ENCODE measurements around the gene MS4A12. TPM values are rescaled to one million over a fixed set of nuclear protein-coding genes. Genes with fewer than 3 reads are reported as not detected.
"Not testable (repeated sequence)": the region's sequence is repeated elsewhere in the genome, so short reads cannot be mapped to it uniquely, and the experiment has no call there.

The MS4A12 gene
- total RNA-seq, 6 donors from 2014 or later: not detected

DNA sequence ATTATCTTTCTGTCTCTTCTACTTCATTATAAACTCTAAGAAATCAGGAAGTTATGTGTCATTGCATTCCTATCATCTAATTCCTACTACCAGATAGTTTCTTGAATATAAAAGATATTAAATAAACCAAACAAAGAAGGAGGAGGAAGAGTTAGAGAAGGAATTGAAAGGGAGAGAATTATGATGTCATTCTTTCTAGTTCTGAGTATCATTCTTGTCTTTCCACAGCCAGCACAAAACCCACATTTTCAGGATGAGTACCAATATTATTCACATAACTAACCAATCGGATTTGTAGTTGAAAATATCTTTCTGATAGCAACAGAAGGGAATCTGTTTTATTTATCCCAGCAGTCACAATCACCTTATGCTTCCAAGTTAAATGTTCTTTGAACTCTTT lies 35.9 kb downstream of the MS4A12 start:
- WGBS, 2 donors: 68 to 77% methylated on average over 1 of the region's 1 CpG
- no peaks in the 10 kb centered on the region for H3K4me1 ChIP-seq
- DNase-seq (no peak), ATAC-seq (ENCODE audit: low FRiP score in 2 of 2) (no peak)
- TF ChIP-seq POLR2A (IDR thresholded peaks at IDR 0.05): no peak
- H3K27me3 ChIP-seq: no peaks in the 10 kb centered on the region
- no peaks in the 10 kb centered on the region for H3K9me3 ChIP-seq
- no peak overlapping the region for H3K27ac ChIP-seq
- no peaks in the 10 kb centered on the region for H3K36me3 ChIP-seq
- H3K4me3 ChIP-seq: no peak overlapping the region

DNA sequence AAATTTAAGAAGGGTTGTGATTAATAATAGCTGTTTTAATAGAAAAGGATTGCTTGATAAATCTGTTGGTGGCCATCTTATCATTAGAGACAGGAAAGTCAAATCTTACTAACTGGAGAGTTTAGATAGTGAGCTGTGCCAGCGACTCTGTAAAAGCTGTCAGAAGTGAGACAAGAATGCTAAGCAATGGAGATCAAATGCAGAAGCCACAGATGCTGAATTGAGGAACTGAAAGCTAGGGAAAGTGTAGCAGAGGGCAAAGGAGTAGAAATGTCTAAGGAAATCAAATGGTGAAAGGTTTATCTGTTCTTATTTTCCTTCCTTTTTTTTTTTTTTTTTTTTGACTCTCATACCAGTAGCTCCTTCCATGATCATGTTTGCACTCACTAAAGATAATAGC lies 36.4 kb downstream of the MS4A12 start:
- H3K9me3 ChIP-seq: no peaks in the 10 kb centered on the region
- DNase-seq (no peak), ATAC-seq (ENCODE audit: low FRiP score in 2 of 2) (peak in 1 of 2 donors; percentile 59)
- H3K4me3 ChIP-seq: no peak overlapping the region
- TF ChIP-seq, protein P1, sequence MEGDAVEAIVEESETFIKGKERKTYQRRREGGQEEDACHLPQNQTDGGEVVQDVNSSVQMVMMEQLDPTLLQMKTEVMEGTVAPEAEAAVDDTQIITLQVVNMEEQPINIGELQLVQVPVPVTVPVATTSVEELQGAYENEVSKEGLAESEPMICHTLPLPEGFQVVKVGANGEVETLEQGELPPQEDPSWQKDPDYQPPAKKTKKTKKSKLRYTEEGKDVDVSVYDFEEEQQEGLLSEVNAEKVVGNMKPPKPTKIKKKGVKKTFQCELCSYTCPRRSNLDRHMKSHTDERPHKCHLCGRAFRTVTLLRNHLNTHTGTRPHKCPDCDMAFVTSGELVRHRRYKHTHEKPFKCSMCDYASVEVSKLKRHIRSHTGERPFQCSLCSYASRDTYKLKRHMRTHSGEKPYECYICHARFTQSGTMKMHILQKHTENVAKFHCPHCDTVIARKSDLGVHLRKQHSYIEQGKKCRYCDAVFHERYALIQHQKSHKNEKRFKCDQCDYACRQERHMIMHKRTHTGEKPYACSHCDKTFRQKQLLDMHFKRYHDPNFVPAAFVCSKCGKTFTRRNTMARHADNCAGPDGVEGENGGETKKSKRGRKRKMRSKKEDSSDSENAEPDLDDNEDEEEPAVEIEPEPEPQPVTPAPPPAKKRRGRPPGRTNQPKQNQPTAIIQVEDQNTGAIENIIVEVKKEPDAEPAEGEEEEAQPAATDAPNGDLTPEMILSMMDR (IDR thresholded peaks at IDR 0.05): no peak
- TF ChIP-seq POLR2A (IDR thresholded peaks at IDR 0.05): no peak
- TF ChIP-seq POLR2AphosphoS5 (IDR thresholded peaks at IDR 0.05): no peak
- TF ChIP-seq EP300 (IDR thresholded peaks at IDR 0.05): no peak
- H3K27ac ChIP-seq: no peak overlapping the region
- H3K27me3 ChIP-seq: no peaks in the 10 kb centered on the region
- no peaks in the 10 kb centered on the region for H3K4me1 ChIP-seq
- WGBS, 2 donors: 14% methylated on average over 1 of the region's 1 CpG
- H3K36me3 ChIP-seq: no peaks in the 10 kb centered on the region

DNA sequence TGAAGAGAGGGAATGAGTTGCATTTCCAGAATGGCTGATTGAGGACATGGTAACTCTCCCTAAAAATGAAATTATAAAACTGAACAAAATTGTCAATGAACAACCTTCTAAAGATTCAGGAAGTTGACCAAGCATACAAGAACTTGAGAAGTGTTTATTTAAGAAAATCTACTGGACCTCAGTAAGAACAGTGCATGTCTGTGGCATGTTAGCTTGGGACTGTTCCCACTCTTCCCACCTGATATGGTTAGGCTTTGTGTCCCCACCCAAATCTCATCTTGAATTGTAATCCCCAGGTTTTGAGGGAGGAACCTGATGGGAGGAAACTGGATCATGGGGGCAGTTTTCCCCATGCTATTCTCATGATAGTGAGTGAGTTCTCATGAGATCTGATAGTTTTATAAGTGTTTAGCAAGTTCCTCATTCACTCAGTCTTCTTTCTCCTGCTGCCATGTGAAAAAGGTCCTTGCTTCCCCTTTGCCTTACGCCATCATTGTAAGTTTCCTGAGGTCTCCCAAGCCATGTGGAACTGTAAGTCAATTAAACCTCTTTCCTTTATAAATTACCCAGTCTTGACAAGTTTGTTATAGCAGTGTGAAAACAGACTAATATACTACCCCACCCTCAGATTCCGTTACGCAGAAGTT lies 38.0 kb downstream of the MS4A12 start:
- H3K9me3 ChIP-seq: no peaks in the 10 kb centered on the region
- WGBS, 2 donors: 79 to 91% methylated on average over 3 of the region's 3 CpGs
- ATAC-seq (ENCODE audit: low FRiP score in 2 of 2) (no peak), DNase-seq (no peak)
- no peak overlapping the region for H3K27ac ChIP-seq
- TF ChIP-seq EP300 (IDR thresholded peaks at IDR 0.05): no peak
- no peak for TF ChIP-seq POLR2AphosphoS5 (IDR thresholded peaks at IDR 0.05)
- no peak for TF ChIP-seq POLR2A (IDR thresholded peaks at IDR 0.05)
- TF ChIP-seq, protein P1 (IDR thresholded peaks at IDR 0.05): no peak
- H3K4me1 ChIP-seq: no peaks in the 10 kb centered on the region
- no peak overlapping the region for H3K4me3 ChIP-seq
- no peaks in the 10 kb centered on the region for H3K36me3 ChIP-seq
- H3K27me3 ChIP-seq: no peaks in the 10 kb centered on the region

DNA sequence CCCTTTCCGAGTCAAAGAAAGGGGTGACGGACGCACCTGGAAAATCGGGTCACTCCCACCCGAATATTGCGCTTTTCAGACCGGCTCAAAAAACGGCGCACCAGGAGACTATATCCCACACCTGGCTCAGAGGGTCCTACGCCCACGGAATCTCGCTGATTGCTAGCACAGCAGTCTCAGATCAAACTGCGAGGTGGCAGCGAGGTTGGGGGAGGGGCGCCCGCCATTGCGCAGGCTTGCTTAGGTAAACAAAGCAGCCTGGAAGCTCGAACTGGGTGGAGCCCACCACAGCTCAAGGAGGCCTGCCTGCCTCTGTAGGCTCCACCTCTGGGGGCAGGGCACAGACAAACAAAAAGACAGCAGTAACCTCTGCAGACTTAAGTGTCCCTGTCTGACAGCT lies 39.8 kb downstream of the MS4A12 start:
- peak in 1 of 2 donors; percentile 52 for DNase-seq
- not testable (repeated sequence) for H3K4me3 ChIP-seq; ATAC-seq (ENCODE audit: low FRiP score in 2 of 2); H3K27me3 ChIP-seq; H3K4me1 ChIP-seq; H3K27ac ChIP-seq; H3K36me3 ChIP-seq; H3K9me3 ChIP-seq
- WGBS, 2 donors: 81 to 91% methylated on average over 6 to 9 of the region's 18 CpGs

DNA sequence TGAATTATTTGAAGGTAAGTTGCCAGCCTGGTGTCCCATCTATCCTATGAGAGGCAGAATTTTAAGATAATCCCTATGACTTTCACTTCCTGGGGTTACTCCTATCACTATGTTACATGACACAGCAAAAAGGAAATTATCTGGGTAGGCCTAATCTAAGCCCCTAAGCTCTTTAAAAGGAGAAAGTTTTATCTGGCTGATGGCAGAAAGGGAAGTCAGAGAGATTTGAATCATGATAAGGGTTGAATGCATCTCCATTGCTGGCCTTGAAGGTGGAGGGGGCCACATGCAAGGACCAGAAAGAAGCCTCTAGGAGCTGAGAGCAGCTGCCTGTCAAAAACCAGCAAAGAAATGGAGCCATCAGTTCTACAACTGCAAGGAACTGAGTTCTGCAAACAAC lies 46.0 kb downstream of the MS4A12 start:
- not testable (repeated sequence) for H3K4me1 ChIP-seq; H3K36me3 ChIP-seq; H3K27ac ChIP-seq; ATAC-seq (ENCODE audit: low FRiP score in 2 of 2); H3K4me3 ChIP-seq; H3K9me3 ChIP-seq; DNase-seq; H3K27me3 ChIP-seq

DNA sequence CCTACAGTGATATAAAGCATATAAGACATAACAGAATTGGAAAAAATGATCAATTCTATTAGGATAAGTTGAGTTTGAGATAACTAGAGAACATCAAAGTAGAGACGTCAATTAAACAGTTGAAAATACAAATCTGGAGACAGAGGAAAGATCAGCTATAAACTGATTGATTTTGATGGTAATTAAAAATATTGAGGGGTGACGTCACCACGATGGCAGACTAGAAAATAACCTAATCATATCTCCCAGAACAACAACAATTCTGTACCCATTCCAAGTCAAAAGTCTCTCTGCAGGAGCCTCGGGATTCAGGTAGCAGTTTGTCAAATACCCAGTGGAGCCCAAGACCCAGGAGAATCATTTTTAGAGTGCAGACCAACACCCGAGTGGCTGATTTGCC lies 51.5 kb downstream of the MS4A12 start:
- H3K36me3 ChIP-seq: no peaks in the 10 kb centered on the region

More for the DNA sequence above, 51.5 kb downstream of the MS4A12 start:
- TF ChIP-seq POLR2AphosphoS5 (IDR thresholded peaks at IDR 0.05) (no peak), POLR2A (IDR thresholded peaks at IDR 0.05) (no peak), EP300 (IDR thresholded peaks at IDR 0.05) (no peak)
- TF ChIP-seq, protein P1 (IDR thresholded peaks at IDR 0.05): no peak
- 83 to 85% methylated on average over 5 of the region's 5 CpGs for WGBS, 2 donors
- no peak for DNase-seq
- no peaks in the 10 kb centered on the region for H3K4me1 ChIP-seq
- H3K27ac ChIP-seq: no peak overlapping the region
- no peaks in the 10 kb centered on the region for H3K9me3 ChIP-seq
- ATAC-seq (ENCODE audit: low FRiP score in 2 of 2): no peak
- H3K4me3 ChIP-seq: no peak overlapping the region
- H3K27me3 ChIP-seq: no peaks in the 10 kb centered on the region

Other genes starting within 250 kb of the MS4A12 start
- gene MS4A4E, start 249.6 kb upstream of the MS4A12 start, total RNA-seq: 10 to 100 TPM in 1 of 6 donors, 1 to 10 TPM in 4, under 1 TPM in 1; 0.89 to 27.2 (median 3.2) TPM
- gene MS4A4A, start 212.1 kb upstream of the MS4A12 start, total RNA-seq: 10 to 100 TPM; 10.2 to 68.1 (median 47.7) TPM
- gene MS4A6E, start 165.5 kb upstream of the MS4A12 start, total RNA-seq: 1 to 10 TPM in 1 of 6 donors, not detected in 5; 9.4 TPM
- gene MS4A7, start 114.2 kb upstream of the MS4A12 start, total RNA-seq: 100 to 1,000 TPM in 5 of 6 donors, 10 to 100 TPM in 1; 90.9 to 216 (median 183) TPM
- gene MS4A14, start 96.3 kb upstream of the MS4A12 start, total RNA-seq: 10 to 100 TPM in 3 of 6 donors, 1 to 10 TPM in 3; 4.0 to 35.6 (median 8.6) TPM
- gene MS4A5, start 63.2 kb upstream of the MS4A12 start, total RNA-seq: not detected
- gene MS4A1, start 36.9 kb upstream of the MS4A12 start, total RNA-seq: 1 to 10 TPM in 4 of 6 donors, under 1 TPM in 1, not detected in 1; 0.15 to 2.5 (median 1.5) TPM
- gene MS4A13, start 22.6 kb downstream of the MS4A12 start, total RNA-seq: not detected
- 10 to 100 TPM in 4 of 6 donors, 1 to 10 TPM in 1, not detected in 1; 3.7 to 82.9 (median 15.5) TPM for gene MS4A8, start 206.8 kb downstream of the MS4A12 start, total RNA-seq
- not detected for gene MS4A18, start 231.9 kb downstream of the MS4A12 start, total RNA-seq

Data from upper lobe of left lung (tissue), 6 donors.